ENCODE data around the gene OR56A3.

DNA sequence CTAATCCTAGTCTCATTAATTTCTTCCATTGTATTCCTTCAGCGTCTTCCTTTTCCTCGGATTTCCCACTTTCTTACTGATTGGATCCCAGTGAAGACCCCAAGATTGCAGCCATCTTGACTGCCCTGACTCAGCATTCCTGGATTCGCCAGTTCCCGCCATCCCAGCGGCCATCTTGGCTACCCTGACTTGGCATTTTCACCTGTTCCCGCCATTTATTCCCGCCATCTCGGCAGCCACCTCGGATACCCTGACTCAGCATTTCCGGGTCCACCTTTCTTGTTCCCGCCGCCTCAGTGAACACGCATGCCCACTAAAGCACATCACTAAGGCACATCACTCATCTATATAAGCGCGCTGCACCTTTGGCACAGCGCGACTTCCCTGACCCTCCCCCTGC lies 13.8 kb upstream of the OR56A3 start:
- TF ChIP-seq, protein P1, sequence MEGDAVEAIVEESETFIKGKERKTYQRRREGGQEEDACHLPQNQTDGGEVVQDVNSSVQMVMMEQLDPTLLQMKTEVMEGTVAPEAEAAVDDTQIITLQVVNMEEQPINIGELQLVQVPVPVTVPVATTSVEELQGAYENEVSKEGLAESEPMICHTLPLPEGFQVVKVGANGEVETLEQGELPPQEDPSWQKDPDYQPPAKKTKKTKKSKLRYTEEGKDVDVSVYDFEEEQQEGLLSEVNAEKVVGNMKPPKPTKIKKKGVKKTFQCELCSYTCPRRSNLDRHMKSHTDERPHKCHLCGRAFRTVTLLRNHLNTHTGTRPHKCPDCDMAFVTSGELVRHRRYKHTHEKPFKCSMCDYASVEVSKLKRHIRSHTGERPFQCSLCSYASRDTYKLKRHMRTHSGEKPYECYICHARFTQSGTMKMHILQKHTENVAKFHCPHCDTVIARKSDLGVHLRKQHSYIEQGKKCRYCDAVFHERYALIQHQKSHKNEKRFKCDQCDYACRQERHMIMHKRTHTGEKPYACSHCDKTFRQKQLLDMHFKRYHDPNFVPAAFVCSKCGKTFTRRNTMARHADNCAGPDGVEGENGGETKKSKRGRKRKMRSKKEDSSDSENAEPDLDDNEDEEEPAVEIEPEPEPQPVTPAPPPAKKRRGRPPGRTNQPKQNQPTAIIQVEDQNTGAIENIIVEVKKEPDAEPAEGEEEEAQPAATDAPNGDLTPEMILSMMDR (IDR thresholded peaks at IDR 0.05): no peak
- no peak for TF ChIP-seq ZFX (IDR thresholded peaks at IDR 0.05; ENCODE audit: borderline replicate concordance)
